K562 (cell line): ENCODE results near the gene NPEPPS. TPM values are rescaled to one million over a fixed set of nuclear protein-coding genes. Genes with fewer than 3 reads are reported as not detected.

ENCODE experiments used
- ATAC-seq: fragments of 200-7000 bp; cut with Tn5 transposase; 3 replicates; pipeline ENCODE4 v1.9.1; 2020; ENCODE audit warnings: moderate library complexity
- BruUV-seq: library from RNA; stranded (reverse); fragments of 400-500 nt; replicated peaks from 2 replicates; lab custom pipeline; 2021; lab: Mats Ljungman, UMichigan
- CTCF ChIA-PET: fragments of 300-600 bp; formaldehyde crosslinking; extraction: SDS; loops from one replicate; lab custom pipeline; 2021; ENCODE audit warnings: low intra/inter-chr PET ratio; lab: Yijun Ruan, JAX
- POLR2A ChIA-PET: fragments of 300-600, 350-650 bp; sonication (Branson Sonifier 250); formaldehyde crosslinking; extraction: SDS; loops from one replicate; lab custom pipeline; 2021; ENCODE audit warnings: antibody characterized with exemption, inconsistent platforms; lab: Yijun Ruan, JAX
- DNase-seq, 4 experiments: peaks; one replicate each; pipeline versions ENCODE4 v3.0.0 to v3.0.0-alpha.2; 2011 to 2018; ENCODE audit warnings: low spot score in 3 of 4, mixed read lengths in 3 of 4; ENCODE audit errors: extremely low read depth in 1 of 4
- FAIRE-seq: peaks from 2 replicates; lab custom pipeline; 2011; peaks lifted over from hg19 to GRCh38; lab: Jason Lieb, UNC
- H2AFZ ChIP-seq: 2 replicates; pipeline ENCODE4 v1.6.0; 2011; ENCODE audit warnings: low read depth, low read length, control low read depth, inconsistent platforms
- H3K27ac ChIP-seq: fragments of 200-600 bp; 3 replicates; pipeline ENCODE4 v1.8.0; 2011; ENCODE audit warnings: low read depth, mild to moderate bottlenecking, control low read depth, inconsistent platforms, low read length, moderate library complexity, mixed read lengths; ENCODE audit errors: extremely low read depth
- H3K27me3 ChIP-seq, 2 experiments: fragments of 300-600 bp in 1 of 2; 2 replicates in 1 of 2; 3 replicates in 1 of 2; pipeline versions ENCODE4 v1.6.0 to v1.8.0; 2011; ENCODE audit warnings: inconsistent platforms in 2 of 2, low read length in 2 of 2, mild to moderate bottlenecking in 1 of 2, mixed read lengths in 1 of 2, moderate library complexity in 1 of 2; ENCODE audit not compliant: control insufficient read depth in 2 of 2, insufficient read depth in 2 of 2
- H3K36me3 ChIP-seq: fragments of 300-600 bp; 3 replicates; pipeline ENCODE4 v1.8.0; 2011; ENCODE audit warnings: mild to moderate bottlenecking, low read length, inconsistent platforms; ENCODE audit not compliant: control insufficient read depth, insufficient read depth
- H3K4me1 ChIP-seq, 2 experiments: fragments of 200-600 bp in 1 of 2; replicated peaks in 1 of 2; 2 replicates in 1 of 2; 3 replicates in 1 of 2; pipeline versions ENCODE4 v1.5.1 to v1.8.0; 2011; ENCODE audit warnings: inconsistent platforms in 2 of 2, low read length in 2 of 2, mild to moderate bottlenecking in 1 of 2, mixed read lengths in 1 of 2, moderate library complexity in 1 of 2; ENCODE audit not compliant: control insufficient read depth in 2 of 2, insufficient read depth in 2 of 2
- H3K4me2 ChIP-seq: 2 replicates; pipeline ENCODE4 v1.6.1; 2011; ENCODE audit warnings: low read length, control low read depth, inconsistent platforms, mixed read lengths; ENCODE audit not compliant: insufficient read depth
- H3K4me3 ChIP-seq: fragments of 200-600 bp; sonication (generic), shearing (Covaris generic); 2 replicates; pipeline ENCODE4 v1.5.1; 2016; ENCODE audit warnings: control low read depth, inconsistent platforms
- H3K79me2 ChIP-seq: fragments of 200-600 bp; 3 replicates; pipeline ENCODE4 v1.8.0; 2011; ENCODE audit warnings: low read length, inconsistent platforms; ENCODE audit not compliant: control insufficient read depth, insufficient read depth
- H3K9ac ChIP-seq, 2 experiments: 2 replicates each; pipeline versions ENCODE4 v1.6.0 to v1.6.1; 2011; ENCODE audit warnings: low read depth in 2 of 2, low read length in 2 of 2, control low read depth in 1 of 2, inconsistent platforms in 1 of 2, mild to moderate bottlenecking in 1 of 2, mixed read lengths in 1 of 2; ENCODE audit not compliant: insufficient read depth in 1 of 2
- H3K9me1 ChIP-seq: one replicate; pipeline ENCODE4 v1.6.0; 2011; ENCODE audit warnings: inconsistent platforms, mild to moderate bottlenecking, low read length, moderate library complexity; ENCODE audit not compliant: control insufficient read depth, insufficient read depth
- H3K9me3 ChIP-seq: replicated peaks from 2 replicates; pipeline ENCODE4 v1.5.1; 2011; ENCODE audit warnings: low read depth, low read length, inconsistent platforms; ENCODE audit not compliant: control insufficient read depth, insufficient read depth
- H4K20me1 ChIP-seq: replicated peaks from 2 replicates; pipeline ENCODE4 v1.6.1; 2011; ENCODE audit warnings: low read length, inconsistent platforms, mixed read lengths; ENCODE audit not compliant: control insufficient read depth, insufficient read depth
- CHAMP1 ChIP-seq: fragments of 450-650 bp; IDR thresholded peaks from 2 replicates; pipeline ENCODE4 v1.6.1; 2016; ENCODE audit warnings: mild to moderate bottlenecking
- DACH1 ChIP-seq: fragments of 450-650 bp; IDR thresholded peaks from 2 replicates; pipeline ENCODE4 v1.6.1; 2018; ENCODE audit not compliant: partially characterized antibody
- LEF1 ChIP-seq: fragments of 450-650 bp; IDR thresholded peaks from 2 replicates; pipeline ENCODE4 v1.6.1; 2016; ENCODE audit warnings: mild to moderate bottlenecking
- NR2F6 ChIP-seq: fragments of 450-650 bp; formaldehyde crosslinking; IDR thresholded peaks from 2 replicates; pipeline ENCODE4 v1.4.0; 2020; ENCODE audit warnings: mild to moderate bottlenecking
- SMARCC2 ChIP-seq: fragments of 450-650 bp; IDR thresholded peaks from 2 replicates; pipeline ENCODE4 v1.6.1; 2017; ENCODE audit warnings: antibody characterized with exemption, moderate library complexity, mild to moderate bottlenecking, low read depth
- ZEB2 ChIP-seq: fragments of 450-650 bp; IDR thresholded peaks from 2 replicates; pipeline ENCODE4 v1.6.1; 2016
- ZNF354B ChIP-seq: fragments of 250-450 bp; sonication (Bioruptor Pico); IDR thresholded peaks from 2 replicates; pipeline ENCODE4 v1.4.0; 2020
- ZZZ3 ChIP-seq: fragments of 450-650 bp; IDR thresholded peaks from 2 replicates; pipeline ENCODE4 v1.6.1; 2016; ENCODE audit warnings: antibody characterized with exemption, mild to moderate bottlenecking, moderate library complexity
- WGBS: fragments of 100-300 bp; shearing (Covaris generic); methylation state at CpG from one replicate; pipeline ENCODE4 v1.1.6; 2016; ENCODE audit warnings: low coverage, mixed read lengths; ENCODE audit not compliant: insufficient coverage; ENCODE audit errors: missing lambda C conversion rate; 5-methylcytosine and 5-hydroxymethylcytosine counted together
- in situ Hi-C: fragments of 300-500 bp; cut with MboI; formaldehyde crosslinking; loops from 4 replicates; pipeline ENCODE4 v1.15.0; 2018; ENCODE audit warnings: inconsistent platforms, mixed read lengths
- intact Hi-C: fragments of 100-400 bp; cut with micrococcal nuclease; formaldehyde crosslinking; loops from 2 replicates; pipeline ENCODE4 v1.14.2; 2022
- polyA plus RNA-seq, 8 experiments: library from polyadenylated mRNA; depleted of rRNA in 4 of 8; stranded (reverse) in 5 of 8; unstranded in 3 of 8; fragments of >200 nt; fragmentation: Nextera tagmentation in 2 of 8; fragmentation: Illumina TruSeq in 1 of 8; extraction: Ambion mirVana in 2 of 8; extraction: Trizol in 1 of 8; gene quantifications; 2 replicates each; pipeline versions ENCODE4 v1.2.1 to v1.2.3, GENCODE V29; 2011 to 2014; ENCODE audit warnings: inconsistent platforms in 1 of 8, missing spikeins in 1 of 8
- total RNA-seq, 7 experiments: library from RNA; depleted of rRNA in 6 of 7; stranded (reverse); fragments of >200 nt in 6 of 7; fragmentation: Illumina TruSeq in 2 of 7; extraction: Trizol in 2 of 7; gene quantifications; 2 replicates each; pipeline versions ENCODE4 v1.2.1 to v1.2.3, GENCODE V29; 2011 to 2021; ENCODE audit warnings: low replicate concordance in 1 of 7

The NPEPPS gene
- total and polyA plus RNA-seq, 9 of the 15 experiments (the other 6 are each of a cell fraction or from before 2014, with no cell fraction given), result 21.4 to 108 (median 46.0) TPM

DNA sequence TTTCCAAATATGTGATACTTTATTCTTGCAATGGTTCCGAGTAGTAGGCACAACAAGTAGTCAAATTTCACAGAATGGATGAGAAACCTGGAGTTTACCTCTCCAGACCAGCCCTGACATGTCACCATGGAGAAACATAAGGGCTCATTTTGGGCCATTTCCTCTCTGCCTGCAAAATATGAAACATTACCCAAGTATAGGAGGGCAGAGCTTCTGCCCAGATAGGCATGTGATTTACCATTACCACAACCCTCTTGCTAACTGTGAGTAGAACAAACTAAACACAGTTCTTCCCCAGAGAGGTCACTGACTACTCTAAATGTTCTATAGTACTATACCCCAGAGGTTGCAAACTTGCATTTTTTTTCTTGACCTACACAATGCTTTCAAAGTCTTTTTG, 103.1 kb downstream of the NPEPPS start (continued):
- TF ChIP-seq CHAMP1, result no peak

GRCh38 chr17:47634870-47635269, 104.0 kb downstream of the NPEPPS start:
- WGBS, result 76% methylated on average over 3 of the region's 3 CpGs
- Histone ChIP-seq H3K4me2 (no peak overlapping the region), H3K27ac (no peak overlapping the region), H3K9me3 (no peaks in the 10 kb centered on the region), H3K4me3 (no peak overlapping the region), H3K27me3 (no peaks in the 10 kb centered on the region), H3K9me1 (no peaks in the 10 kb centered on the region), H4K20me1 (no peaks in the 10 kb centered on the region), H3K4me1 (peaks cover 0 to 7% of the 10 kb centered on the region in 2 experiments; a peak in 3 of 5 replicates), H3K9ac (no peak overlapping the region), H3K79me2 (no peaks in the 10 kb centered on the region), H2AFZ (no peak overlapping the region), H3K36me3 (no peaks in the 10 kb centered on the region)
- BruUV-seq, result no TSS peak
- FAIRE-seq (no peak), DNase-seq (no peak), ATAC-seq (no peak)
- TF ChIP-seq ZEB2 (no peak), ZNF354B (CRISPR knock-in tag) (no peak), LEF1 (no peak), DACH1 (no peak), ZZZ3 (no peak), NR2F6 (no peak), SMARCC2 (no peak)
- in situ Hi-C loops (no loop called here), intact Hi-C loops (no loop called here)
- ChIA-PET POLR2A (interaction anchor here (0.7 to 3.4 kb wide), 2 partner anchors 15 to 430 kb away, joined by 4 to 19 read pairs; partner anchors contain the start of gene KPNB1), CTCF (no interaction called here)
